ENCODE data around the gene FAM3A. TPM values are rescaled to one million over a fixed set of nuclear protein-coding genes. Genes with fewer than 3 reads are reported as not detected.

The FAM3A gene
- total and polyA plus RNA-seq, 9 of the 15 experiments (the other 6 are each of a cell fraction or from before 2014, with no cell fraction given), result 0.75 to 70.6 (median 27.0) TPM

- DNase-seq (ENCODE audit: extremely low read depth in 1 of 4, low spot score in 3 of 4) (peak in 1 of 4 experiments; percentile 65), ATAC-seq (peak; percentile 33), FAIRE-seq (peak; percentile 6)
- H3K9me3 ChIP-seq (replicated peaks; ENCODE audit: control insufficient read depth, insufficient read depth, low read depth, low read length), result no peaks in the 10 kb centered on the region
- peak overlapping the region; percentile 89 for H3K4me3 ChIP-seq
- no peaks in the 10 kb centered on the region; the same call in 1 of the 2 replicates for H4K20me1 ChIP-seq (replicated peaks; ENCODE audit: control insufficient read depth, insufficient read depth, low read length)
- H3K27me3 ChIP-seq (ENCODE audit: control insufficient read depth in 2 of 2, insufficient read depth in 2 of 2, low read length in 2 of 2), result no peaks in the 10 kb centered on the region
- in situ Hi-C loops (cut with MboI) (no loop called here), intact Hi-C loops (cut with micrococcal nuclease) (loop anchor here (5.0 kb wide), 1 partner anchor 33 kb away; no protein-coding TSS in a partner anchor)
- CTCF ChIA-PET (ENCODE audit: low intra/inter-chr PET ratio), result no interaction called here
- peak overlapping the region; percentile 89 to 98 for H3K9ac ChIP-seq (ENCODE audit: insufficient read depth in 1 of 2, low read depth in 2 of 2, low read length in 2 of 2)
- H3K27ac ChIP-seq (ENCODE audit: extremely low read depth, low read depth, low read length), result peak overlapping the region; percentile 94
- H3K4me1 ChIP-seq (replicated peaks in 1 of 2; ENCODE audit: control insufficient read depth in 2 of 2, insufficient read depth in 2 of 2, low read length in 2 of 2), result peaks cover 19 to 41% of the 10 kb centered on the region in 2 experiments; a peak in 4 of 5 replicates
- H3K9me1 ChIP-seq (ENCODE audit: control insufficient read depth, insufficient read depth, low read length), result no peaks in the 10 kb centered on the region
- POLR2A ChIA-PET, result interaction anchor here (0.9 to 1.3 kb wide), 4 partner anchors 10 to 33 kb away, joined by 3 read pairs; partner anchors contain the start of gene SLC10A3
- WGBS (ENCODE audit: insufficient coverage, low coverage, missing lambda C conversion rate), result 11% methylated on average over 26 of the region's 34 CpGs
- H3K36me3 ChIP-seq (ENCODE audit: control insufficient read depth, insufficient read depth, low read length), result peaks cover 19% of the 10 kb centered on the region; the same call in 2 of the 3 replicates
- BruUV-seq (replicated peaks), result TSS peak; percentile 65
- H3K79me2 ChIP-seq (ENCODE audit: control insufficient read depth, insufficient read depth, low read length), result peaks cover 25% of the 10 kb centered on the region
- peak overlapping the region; percentile 95 for H3K4me2 ChIP-seq (ENCODE audit: insufficient read depth, low read length)
- peak overlapping the region; percentile 76 for H2AFZ ChIP-seq (ENCODE audit: low read depth, low read length)
- no peak for TF ChIP-seq HIVEP1 (CRISPR knock-in tag; IDR thresholded peaks at IDR 0.05)
- no peak for TF ChIP-seq SMARCC2 (IDR thresholded peaks at IDR 0.05; ENCODE audit: low read depth)
- peak; percentile 46; the same call in 1 of the 2 replicates for TF ChIP-seq MGA (IDR thresholded peaks at IDR 0.05)
- peak; percentile 20 for TF ChIP-seq TAF1 (IDR thresholded peaks at IDR 0.05; ENCODE audit: control insufficient read depth, extremely low read depth, insufficient read depth, low read length, severe bottlenecking)
- peak; percentile 56 for TF ChIP-seq PKNOX1 (IDR thresholded peaks at IDR 0.05)
- 0 out of 2 replicates have a peak, but pooled peaks have one; percentile 28 for TF ChIP-seq TCF3 (CRISPR knock-in tag; IDR thresholded peaks at IDR 0.05)
These were observed 704 bp downstream of the FAM3A start for GRCh38 chrX:154515090-154515965.
